Brain microvascular endothelial cell (primary cell): ENCODE measurements around the gene CACNA1H.

Source experiments
- DNase-seq: peaks from one replicate; pipeline ENCODE4 v3.0.0-alpha.2; 2020
- H3K27ac ChIP-seq: fragments of 250-450 bp; sonication (Bioruptor Pico); 2 replicates; pipeline ENCODE4 v1.5.1; 2020; ENCODE audit warnings: mild to moderate bottlenecking, moderate library complexity
- H3K27me3 ChIP-seq: fragments of 250-450 bp; sonication (Bioruptor Pico); replicated peaks from 2 replicates; pipeline ENCODE4 v1.5.1; 2020; ENCODE audit warnings: mild to moderate bottlenecking
- H3K36me3 ChIP-seq: fragments of 250-450 bp; sonication (Bioruptor Pico); replicated peaks from 2 replicates; pipeline ENCODE4 v1.5.1; 2020; ENCODE audit warnings: mild to moderate bottlenecking
- H3K4me3 ChIP-seq: 2 replicates; pipeline ENCODE4 v1.5.1; 2011; ENCODE audit warnings: low read depth, mild to moderate bottlenecking, control low read depth, low read length, moderate library complexity
- CTCF ChIP-seq: IDR thresholded peaks from 2 replicates; pipeline ENCODE4 v1.5.1; 2011; ENCODE audit warnings: low read depth, mild to moderate bottlenecking, moderate library complexity, low read length, control low read depth, inconsistent platforms; ENCODE audit errors: missing control alignments
- in situ Hi-C: cut with HindIII; loops from 2 replicates; pipeline ENCODE4 v1.10.0; 2017; ENCODE audit warnings: low sequenced_read_pairs, low pct_ligation_motif_present

Gene CACNA1H

GRCh38 chr16:1176280-1176897, 23.5 kb downstream of the CACNA1H start:
- DNase-seq: no peak

DNA sequence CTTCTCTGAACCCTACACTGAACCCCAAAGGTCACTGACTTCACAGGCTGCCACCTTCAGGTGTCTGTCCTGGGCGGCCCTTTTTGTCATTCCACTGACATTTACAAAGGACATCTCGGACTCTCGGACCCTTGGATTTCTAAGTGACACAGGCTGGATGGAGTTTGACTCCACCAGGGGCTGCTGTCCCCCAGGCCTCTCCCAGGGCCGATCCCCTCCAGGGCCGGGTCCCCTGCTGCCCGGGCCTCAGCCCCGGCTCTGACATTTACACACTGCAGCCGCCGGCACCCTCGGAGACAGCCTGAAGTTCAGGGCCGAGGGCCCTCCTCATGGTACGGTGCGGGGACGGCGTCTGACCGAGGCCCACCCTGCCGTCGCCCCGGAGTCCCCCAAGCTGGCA, 24.1 kb downstream of the CACNA1H start:
- Histone ChIP-seq H3K36me3 (no peaks in the 10 kb centered on the region), H3K4me3 (no peak overlapping the region), H3K27me3 (no peaks in the 10 kb centered on the region), H3K27ac (no peak overlapping the region)
- TF ChIP-seq CTCF: no peak
- DNase-seq: no peak
- in situ Hi-C loops: no loop called here

More at GRCh38 chr16:1176280-1176897, 23.5 kb downstream of the CACNA1H start:
- TF ChIP-seq CTCF: no peak
- H3K27ac ChIP-seq: no peak overlapping the region
- H3K27me3 ChIP-seq: no peaks in the 10 kb centered on the region
- no peak overlapping the region for H3K4me3 ChIP-seq
- in situ Hi-C loops: no loop called here
- H3K36me3 ChIP-seq: no peaks in the 10 kb centered on the region

GRCh38 chr16:1177750-1178149, 24.8 kb downstream of the CACNA1H start:
- no peak for DNase-seq
- H3K4me3 ChIP-seq: no peak overlapping the region
- no peaks in the 10 kb centered on the region for H3K27me3 ChIP-seq
- H3K27ac ChIP-seq: no peak overlapping the region
- in situ Hi-C loops: no loop called here
- no peak for TF ChIP-seq CTCF
- H3K36me3 ChIP-seq: no peaks in the 10 kb centered on the region

- Histone ChIP-seq H3K36me3 (no peaks in the 10 kb centered on the region), H3K27me3 (no peaks in the 10 kb centered on the region)
- in situ Hi-C loops: no loop called here
Observed at GRCh38 chr16:1178295-1178910, 25.5 kb downstream of the CACNA1H start.

GRCh38 chr16:1180549-1181403, 27.9 kb downstream of the CACNA1H start:
- in situ Hi-C loops: no loop called here
- Histone ChIP-seq H3K4me3 (no peak overlapping the region), H3K27me3 (no peaks in the 10 kb centered on the region), H3K36me3 (no peaks in the 10 kb centered on the region), H3K27ac (peak overlapping the region; percentile 88)
- DNase-seq: no peak
- no peak for TF ChIP-seq CTCF

More at GRCh38 chr16:1178295-1178910, 25.5 kb downstream of the CACNA1H start:
- DNase-seq: no peak
- Histone ChIP-seq H3K27ac (no peak overlapping the region), H3K4me3 (no peak overlapping the region)
- TF ChIP-seq CTCF: no peak
